GM18909 (cell line): ENCODE data around the gene RNF19B.
"Not testable (repeated sequence)": the region's sequence is repeated elsewhere in the genome, so short reads cannot be mapped to it uniquely, and the experiment has no call there.

ENCODE experiments used
- ATAC-seq: cut with Tn5 transposase; IDR thresholded peaks from one replicate; pipeline ENCODE4 v1.9.1; 2021; ENCODE audit warnings: mild to moderate bottlenecking; ENCODE audit not compliant: unreplicated experiment, poor library complexity

The RNF19B gene

DNA sequence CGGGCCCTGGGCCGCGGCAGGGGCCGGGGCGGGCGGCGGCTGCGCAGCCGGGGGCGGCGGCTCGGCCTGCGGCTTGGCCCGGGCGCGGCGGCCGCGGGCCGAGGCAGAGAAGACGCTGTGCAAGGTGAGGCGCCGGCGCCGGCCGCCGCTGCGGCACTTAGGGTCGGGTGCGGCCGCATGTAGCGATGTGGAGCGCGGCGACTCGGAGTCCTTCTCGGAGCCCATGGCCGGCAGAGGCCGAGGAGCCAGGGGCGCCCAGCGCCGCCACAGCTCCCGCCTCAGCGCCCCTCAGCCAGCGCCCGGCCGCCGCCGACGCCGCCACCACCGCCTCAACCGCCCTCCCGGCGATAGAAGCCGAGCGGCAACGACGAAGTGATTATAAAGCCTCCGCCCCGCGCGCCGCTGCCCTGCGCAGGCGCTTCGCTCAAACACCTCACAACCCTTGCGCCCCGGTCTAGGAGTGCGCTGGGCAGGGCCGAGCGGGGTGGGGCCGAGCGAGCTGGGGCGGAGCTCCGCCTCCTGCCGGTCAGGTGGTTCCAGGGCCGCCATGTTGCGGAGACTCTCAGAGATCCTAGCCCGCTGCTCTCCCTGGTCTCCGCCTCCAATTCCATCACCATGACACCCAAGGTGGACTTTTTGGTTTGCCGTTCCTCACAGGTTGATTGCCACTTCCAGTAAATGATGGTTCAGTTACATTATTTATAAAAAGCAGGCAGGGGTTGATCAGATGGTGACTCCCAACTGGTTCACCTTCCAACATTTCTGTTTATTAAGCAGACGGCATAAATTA lies at the start of gene RNF19B:
TSS of gene RNF19B (minus strand) at position 349 of the 790 bp plus-strand sequence. CDS start at position 225, 124 bp downstream.
- ATAC-seq = peak; percentile 87

GRCh38 chr1:33013791-33014190 lies 49.2 kb upstream of the RNF19B start:
- ATAC-seq = no peak

DNA sequence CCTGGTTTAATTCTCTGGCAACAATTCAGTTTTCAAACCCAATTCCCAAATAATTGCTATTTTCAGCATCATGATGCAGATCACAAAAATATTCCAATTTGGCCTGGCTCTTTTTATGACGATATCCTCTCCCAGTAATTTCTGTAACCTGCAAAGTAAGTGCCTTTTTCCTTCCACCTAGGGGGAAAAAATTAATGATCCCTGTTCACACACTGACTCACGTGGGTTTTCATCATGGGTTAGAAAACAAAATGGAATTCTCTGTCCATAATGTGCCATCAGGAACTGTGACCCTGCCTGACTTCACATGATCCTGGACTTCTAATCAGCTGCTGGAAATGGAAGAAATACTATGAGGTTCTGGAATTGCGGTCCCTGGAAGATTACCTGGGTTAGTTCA lies 47.6 kb upstream of the RNF19B start:
- ATAC-seq = no peak

- ATAC-seq = no peak
Observed at GRCh38 chr1:33010932-33011731, 46.5 kb upstream of the RNF19B start.

DNA sequence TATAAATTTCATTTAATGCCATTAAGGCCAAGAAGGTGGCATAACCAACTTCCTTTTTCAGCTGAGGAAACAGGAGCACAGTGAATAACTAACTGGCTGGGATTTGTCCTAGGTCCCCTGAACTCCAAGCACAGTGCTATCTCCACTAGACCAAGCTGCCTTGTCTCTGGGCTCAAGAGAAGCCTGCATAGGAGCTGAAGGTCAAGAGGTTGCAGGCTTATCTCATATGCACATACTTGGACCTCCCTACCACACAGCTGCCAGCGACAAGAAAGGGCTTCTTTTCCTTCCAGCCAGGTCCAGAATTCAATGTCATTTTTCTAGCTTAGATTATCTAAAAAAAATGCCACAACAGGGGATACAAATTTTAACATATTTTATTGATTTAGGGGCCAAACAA lies 45.0 kb upstream of the RNF19B start:
- ATAC-seq = no peak

- no peak for ATAC-seq
Observed at GRCh38 chr1:33008051-33008914, 43.7 kb upstream of the RNF19B start.

GRCh38 chr1:33007190-33008050 lies 42.8 kb upstream of the RNF19B start:
- no peak for ATAC-seq

DNA sequence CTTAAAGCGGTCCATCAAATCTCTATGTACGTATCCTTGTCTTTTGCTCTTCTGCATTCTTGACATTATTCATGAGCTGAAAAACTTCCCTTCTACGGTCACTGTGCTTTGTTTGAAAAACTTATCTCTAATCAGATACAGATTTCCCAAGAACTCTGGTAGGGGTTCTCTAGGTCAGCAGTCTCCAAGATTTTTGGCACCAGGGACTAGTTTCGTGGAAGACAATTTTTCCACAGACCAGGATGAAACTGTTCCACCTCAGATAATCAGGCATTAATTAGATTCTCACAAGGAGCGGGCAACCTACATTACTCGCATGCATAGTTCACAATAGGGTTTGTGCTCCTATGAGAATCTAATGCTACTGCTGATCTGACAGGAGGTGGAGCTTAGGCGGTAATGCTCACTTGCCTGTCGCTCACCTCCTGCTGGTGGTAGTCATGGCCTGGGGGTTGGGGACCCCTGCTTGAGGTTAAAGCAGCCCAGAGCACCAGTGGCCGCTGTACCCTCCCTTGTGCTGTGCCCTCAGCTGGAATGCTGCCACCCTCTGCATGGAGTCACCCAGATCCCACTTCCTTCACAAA lies 41.3 kb upstream of the RNF19B start:
- no peak for ATAC-seq

- no peak for ATAC-seq
Observed at GRCh38 chr1:33005117-33005837, 40.7 kb upstream of the RNF19B start.

GRCh38 chr1:33004613-33005012 lies 40.0 kb upstream of the RNF19B start:
- no peak for ATAC-seq

GRCh38 chr1:33003657-33004056 lies 39.0 kb upstream of the RNF19B start:
- ATAC-seq = no peak

DNA sequence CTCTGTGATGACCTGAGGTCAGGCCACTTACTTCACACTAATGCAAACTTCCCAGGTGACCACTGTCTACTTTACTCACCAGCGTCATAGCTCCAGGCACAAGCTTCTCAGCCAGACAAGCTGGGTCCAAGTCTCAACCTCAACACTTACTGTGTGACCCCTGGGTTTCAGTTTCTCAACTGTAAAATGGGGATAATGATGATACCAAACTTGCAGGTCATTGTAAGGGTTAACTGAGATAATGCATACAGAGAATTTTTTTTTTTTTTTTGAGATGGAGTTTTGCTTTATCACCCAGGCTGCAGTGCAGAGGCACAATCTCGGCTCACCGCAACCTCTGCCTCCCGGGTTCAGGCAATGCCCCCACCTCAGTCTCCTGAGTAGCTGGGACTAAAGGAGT lies 37.4 kb upstream of the RNF19B start:
- ATAC-seq = no peak

DNA sequence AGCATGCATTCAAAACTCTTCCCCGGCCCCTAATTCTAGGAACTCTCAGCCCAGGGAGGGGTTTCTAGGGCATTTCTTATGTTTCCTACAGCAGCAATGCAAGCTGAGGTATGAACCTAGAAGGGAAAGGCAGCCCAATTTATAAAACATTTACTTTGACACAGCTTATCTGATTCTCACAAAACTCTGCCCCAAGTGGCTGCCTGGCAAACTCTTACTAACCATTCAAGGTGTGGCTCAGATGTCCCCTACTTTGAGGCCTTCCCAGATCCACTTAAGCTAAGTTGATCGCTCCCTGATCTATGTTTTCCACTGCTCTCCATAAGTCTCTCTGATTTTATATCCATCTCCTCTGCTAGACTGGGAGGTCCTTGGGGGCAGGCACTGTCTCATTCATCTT lies 36.7 kb upstream of the RNF19B start:
- no peak for ATAC-seq

DNA sequence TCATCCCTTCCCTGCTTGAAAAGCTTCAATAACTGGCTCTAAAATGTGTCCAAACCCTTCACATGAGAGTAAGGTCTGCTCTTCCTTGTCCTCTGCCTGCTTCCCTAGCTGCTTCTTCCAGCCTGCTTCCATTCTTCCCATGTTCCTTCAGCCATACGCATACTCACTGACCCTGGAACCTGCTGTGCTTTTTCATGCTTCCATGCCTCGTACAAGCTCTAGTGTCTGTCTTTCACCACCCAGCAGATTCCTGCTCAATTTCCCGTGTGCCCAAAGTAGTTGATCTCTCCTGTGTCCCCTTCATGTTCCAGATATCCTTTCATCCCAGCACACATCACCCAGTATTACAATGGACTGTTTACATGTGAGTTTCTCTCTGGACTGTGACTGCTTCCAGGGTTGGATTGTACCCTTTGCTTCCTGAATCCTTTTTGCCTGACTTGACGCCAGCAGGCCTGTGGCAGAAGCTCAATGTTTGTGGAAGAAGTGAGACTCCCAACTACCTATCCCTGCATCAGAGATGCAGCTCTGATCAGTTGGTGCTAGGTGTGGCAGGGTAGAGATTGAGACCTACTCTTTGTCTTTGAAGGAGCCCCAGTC lies 35.9 kb upstream of the RNF19B start:
- no peak for ATAC-seq

- ATAC-seq = no peak
Observed at GRCh38 chr1:32998997-32999396, 34.4 kb upstream of the RNF19B start.

- ATAC-seq = no peak
Observed at GRCh38 chr1:32998064-32998463, 33.5 kb upstream of the RNF19B start.

DNA sequence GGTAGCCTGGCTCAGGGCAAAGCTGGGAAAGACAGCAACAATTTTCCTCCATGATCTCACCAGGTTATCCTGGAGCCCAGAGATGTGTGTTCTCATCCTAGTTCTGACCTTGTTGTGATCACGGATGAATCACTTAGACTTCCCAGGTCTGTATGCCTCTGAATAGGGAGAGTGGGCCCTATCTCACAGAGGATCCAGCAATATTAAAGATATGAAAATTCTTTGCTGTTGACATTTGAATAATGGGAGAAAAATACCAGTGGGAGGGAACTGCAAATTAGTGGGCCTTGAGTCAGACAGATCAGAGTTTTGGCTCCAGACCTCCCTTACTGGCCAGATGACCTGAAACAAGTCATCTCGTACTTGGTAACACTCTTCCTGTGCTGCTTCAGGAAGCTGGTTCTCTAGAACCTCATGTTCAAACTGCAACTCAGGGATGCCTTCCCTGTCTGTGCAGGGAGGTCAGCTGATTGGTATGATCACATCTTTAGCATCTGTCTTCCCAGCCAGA lies 32.8 kb upstream of the RNF19B start:
- no peak for ATAC-seq

GRCh38 chr1:32993324-32993636 lies 28.7 kb upstream of the RNF19B start:
- ATAC-seq = not testable (repeated sequence)
